NCI-H1436 treated with DMSO at 0.1 percent for 48 hours (cell line): ENCODE results near the gene CORO1C.

Source experiments
- DNase-seq: peaks from one replicate; lab custom pipeline; 2025; lab: John Stamatoyannopoulos, UW

The CORO1C gene

DNA sequence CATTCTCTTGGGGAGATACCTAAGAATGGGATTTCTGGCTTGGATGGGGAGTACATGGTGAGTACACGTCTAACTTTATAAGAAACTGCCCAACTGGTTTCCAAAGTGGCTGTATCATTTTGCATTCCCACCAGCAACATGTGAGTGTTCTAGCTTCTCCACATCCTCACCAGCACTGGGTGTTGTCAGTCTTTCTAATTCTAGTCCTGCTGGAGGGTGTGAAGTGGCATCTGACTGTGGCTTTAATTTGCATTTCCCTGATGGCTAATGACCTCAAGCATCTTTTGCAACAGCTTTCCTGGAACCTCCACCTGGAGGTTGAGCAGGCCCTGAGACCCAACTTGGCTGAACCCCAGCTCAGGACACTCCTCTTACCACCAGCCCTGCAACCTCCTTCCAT, 115.4 kb downstream of the CORO1C start:
- no peak for DNase-seq

DNA sequence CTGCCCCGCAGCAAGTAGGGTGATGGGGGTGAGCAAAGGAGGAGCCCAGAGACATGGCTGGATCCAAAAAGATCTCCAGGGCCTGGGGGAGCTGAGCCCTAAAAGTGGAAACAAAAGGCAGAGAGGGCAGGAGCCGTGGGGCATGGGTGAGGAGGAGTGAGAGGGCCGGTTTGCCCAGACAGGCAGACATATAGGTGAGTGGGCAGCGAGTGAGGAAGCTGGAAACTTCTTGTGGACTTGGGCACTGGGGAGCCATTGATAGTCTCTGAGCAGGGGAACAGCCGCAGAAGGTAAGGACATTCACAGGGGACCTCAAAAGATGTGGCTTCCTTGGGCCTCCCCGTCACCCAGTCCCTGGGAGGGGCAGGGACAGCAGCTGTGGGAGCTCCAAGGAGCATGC, 116.7 kb downstream of the CORO1C start:
- no peak for DNase-seq

DNA sequence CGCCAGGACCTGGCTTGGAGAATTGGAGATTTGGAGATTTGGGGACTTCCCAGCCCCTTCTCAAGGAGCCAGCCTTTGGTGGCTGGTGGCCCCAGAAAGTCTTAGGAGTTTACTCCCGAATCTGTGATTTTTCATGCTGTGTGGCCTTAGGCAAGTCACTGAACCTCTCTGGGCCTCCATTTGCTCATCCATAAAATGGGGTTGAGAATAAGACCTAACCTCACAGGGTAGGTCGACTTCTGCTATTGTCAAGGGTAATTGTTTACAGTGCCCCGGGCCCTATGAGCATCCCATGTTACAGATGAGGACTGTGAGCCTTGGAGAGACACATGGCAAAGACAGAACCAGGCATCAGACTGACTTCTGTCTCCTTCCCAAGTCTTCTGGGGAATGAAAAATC, 117.3 kb downstream of the CORO1C start:
- no peak for DNase-seq

DNA sequence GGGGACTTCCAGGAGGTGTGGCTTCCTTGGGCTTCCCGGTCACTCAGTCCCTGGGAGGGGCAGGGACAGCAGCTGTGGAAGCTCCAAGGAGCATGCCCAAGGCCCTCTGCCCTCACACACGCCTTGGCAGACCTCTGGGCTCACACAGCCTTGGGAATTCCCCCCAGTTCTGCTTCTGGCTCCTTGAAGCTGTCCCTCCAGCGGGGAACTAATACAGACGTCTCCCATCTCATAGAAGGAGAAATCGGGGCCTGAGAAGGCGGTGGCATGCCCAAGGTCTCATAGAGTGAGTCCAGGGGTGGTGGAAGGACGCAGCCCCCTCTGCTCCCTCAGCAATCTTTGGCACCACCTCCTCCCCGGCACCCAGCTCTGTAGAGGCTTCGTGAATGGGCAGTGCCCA, 117.8 kb downstream of the CORO1C start:
- DNase-seq = no peak

DNA sequence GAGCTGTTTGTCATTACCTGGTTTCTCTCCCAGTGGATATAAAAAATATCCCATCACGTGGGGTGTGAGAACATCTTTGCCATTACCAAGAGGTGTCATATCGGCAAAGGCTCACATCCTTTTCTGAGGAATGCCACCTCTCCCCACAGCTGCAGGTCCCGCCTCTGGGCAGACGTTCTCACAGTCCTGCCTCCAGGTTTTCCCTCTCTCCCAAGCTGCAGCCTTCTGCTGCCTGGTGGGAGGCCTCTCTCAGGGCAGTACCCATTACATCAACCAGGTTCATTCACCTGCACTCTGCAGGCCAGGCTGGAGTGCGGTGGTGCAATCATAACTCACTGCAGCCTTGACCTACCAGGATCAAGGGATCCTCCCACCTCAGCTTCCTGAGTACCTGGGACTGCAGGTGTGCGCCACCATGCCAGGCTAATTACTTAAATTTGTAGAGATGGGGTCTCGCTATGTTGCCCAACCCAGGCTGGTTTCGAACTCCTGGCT, 118.5 kb downstream of the CORO1C start:
- no peak for DNase-seq

DNA sequence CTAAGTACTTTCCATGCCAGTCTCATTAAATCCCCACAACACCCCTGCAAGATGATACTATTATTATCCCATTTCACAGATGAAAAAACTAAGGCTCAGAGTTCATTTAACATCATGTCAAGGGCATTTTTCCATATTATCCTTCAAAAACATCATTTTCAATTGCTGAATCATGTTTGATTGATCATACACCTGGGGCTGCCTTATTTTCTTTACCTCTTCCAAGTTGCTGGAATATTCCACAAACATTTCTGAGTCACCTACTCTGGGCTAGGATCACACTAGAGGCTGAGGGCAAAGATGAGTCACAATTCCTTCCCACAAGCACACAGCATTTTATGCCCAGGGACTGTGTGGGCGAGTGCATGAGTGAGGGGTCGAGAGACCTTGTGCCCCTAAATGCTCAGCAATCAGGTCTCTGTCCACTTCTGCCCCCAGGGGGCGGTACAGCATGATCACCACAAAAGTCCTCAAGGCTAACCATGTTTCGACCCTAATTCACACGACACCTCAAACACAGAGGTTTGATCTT, 119.4 kb downstream of the CORO1C start:
- DNase-seq = no peak

DNA sequence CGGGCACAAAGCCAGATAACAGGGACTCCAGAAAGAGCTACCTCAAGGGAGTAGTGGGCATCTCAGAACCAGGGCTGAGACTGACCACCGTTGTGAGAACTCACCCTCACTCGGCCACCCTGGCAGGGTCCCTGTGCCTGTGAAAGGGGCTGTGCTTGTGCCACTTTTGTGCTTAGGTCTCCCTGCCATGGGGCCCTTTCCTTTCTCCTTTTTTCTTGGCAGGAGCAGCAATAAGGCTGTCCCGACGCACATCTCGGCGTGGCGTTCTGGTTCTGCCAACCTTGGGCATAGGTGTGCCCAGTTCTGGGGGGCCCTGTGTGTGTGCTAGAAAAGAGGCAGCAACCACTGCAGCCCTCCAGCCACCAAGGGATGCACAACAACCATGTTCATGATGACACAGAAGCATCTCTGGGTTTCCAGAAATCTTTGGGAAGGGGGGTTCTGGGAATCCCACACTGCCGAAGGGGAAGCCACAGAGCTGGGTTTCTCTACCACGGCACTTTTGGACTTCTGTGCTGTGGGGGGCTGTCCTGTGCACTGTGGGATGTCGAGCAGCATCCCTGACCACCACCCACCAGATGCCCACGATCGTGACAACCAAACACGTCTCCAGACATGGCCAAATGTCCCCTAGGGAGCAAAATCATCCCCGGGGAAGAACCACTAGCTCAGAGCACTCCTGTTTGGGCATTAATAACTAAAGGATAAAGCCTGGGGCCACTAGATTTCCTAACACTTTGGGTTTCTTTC, 120.3 kb downstream of the CORO1C start:
- no peak for DNase-seq

DNA sequence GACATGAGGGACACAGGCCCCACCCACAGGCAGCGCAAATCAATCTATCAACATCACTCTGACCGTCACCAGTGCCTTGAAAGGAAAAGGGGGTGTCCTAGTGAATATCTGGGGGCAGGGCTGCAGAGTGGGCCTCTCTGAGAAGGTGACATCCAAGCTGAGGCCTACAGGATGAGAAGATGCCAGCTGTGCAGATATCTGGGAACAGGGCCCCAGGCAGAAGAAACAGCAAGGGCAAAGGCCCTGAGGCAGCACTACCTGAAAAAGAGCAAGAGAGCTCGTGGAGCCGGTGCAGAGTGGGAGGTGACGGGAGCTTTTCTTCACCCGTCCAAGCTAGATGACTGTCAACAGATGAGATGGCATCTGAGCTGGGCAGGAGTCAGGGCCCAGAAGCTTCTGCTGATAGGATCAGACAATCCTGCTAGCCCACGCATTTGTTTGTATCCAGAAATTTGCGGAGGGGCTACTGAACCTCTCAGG, 120.9 kb downstream of the CORO1C start:
- no peak for DNase-seq

DNA sequence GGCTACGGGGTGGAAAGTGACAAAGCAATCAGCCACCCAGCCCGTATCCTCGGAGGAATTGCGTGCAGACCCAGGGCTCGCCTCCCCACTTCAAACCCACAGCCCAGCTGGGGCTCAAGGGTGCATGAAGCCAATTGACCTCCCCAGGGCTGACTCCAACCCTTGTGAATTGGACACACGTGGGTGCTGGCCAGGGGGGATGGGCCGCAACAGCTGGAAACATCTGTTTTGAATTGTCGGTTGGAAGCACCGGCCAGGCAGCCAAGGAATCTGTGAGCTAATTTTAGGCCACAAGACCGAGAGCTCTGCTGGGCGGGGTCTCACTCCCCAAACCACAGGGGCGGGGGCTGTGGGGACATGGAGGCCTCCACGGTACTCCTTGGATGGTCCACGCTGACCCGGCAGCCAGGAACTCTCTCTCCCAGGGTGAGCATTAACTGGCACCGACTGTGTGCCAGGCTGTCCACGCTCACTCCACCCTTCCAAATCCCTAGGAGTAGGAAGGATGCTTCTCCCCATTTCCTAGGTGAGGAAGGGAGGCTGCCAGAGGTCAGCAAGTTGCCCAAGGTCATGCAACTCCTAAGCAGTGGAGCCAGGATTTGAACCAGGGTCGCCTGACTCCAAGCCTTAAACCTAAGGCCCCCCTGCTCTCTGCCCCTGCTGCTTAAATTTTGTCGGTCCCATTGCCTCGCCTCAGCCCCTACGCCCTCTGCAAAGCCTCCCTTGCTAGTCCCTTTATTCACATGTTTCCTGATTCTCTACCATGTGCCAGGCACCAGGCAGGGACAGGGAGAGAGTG, 121.6 kb downstream of the CORO1C start:
- no peak for DNase-seq

DNA sequence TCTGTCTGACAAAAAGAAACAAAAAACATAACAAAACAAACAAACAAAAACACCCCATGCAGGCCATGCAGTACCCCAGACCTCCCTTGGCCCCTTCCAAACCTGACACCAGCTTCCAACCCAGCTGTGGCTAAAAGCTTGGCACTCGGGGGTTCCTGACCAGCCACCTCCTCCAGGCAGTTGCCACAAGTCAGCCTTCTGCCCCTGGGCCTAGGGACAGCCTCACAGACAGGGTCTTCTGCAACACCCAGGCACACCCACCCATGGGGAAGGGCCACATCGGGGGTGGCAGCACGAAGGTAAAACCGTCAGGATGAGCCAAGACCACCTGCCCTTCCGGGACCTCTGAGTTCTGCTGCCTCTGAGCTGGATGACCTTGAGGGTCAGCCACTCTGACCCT, 122.7 kb downstream of the CORO1C start:
- DNase-seq = no peak

DNA sequence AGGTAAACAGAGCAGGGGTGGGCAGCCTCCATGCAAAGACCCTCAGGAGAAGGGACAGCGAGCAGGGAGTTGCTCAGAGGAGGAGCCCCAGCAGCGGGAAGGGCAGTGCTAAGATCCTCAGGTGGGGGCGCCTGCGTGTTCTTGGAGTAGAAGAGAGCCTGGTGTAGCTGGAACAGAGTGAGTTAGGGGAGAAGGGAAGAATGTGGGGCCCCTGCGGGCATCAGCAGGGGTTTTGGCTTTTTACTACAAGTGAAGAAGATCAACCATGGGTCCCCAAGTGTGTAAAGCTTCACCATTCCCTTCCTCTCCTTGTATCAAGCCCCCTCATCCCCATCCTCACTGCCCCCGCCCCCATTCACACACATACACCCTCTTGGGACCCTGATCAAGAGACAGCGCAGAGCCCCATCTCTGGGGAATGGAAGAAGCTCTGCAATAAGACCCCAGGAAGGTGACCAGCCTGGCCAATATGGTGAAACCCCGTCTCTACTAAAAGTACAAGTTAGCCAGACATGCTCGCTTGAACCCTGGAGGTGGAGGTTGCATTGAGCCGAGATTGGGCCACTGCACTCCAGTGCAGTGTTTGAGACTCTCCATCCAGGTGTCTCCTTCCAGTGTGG, 123.2 kb downstream of the CORO1C start:
- no peak for DNase-seq

DNA sequence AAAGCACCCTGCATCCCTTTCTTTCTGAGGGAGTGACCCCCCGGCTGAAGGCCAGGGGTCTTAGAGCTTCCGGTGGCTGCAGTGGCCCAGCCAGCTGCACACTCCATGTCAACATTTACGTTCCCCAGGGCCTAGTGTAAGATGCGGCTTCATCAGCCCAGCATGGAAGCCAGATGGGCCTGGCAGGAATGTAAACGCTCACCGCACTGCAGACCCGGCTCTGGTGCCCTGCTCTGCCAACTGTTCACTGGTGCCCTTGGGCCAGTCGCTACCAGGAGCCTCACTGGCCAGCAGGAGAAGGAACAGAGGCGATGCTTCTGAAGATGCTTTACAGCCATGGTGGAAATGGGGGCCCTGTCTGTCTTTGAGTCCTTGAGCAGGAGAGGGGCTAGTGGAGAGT, 124.8 kb downstream of the CORO1C start:
- DNase-seq = no peak

DNA sequence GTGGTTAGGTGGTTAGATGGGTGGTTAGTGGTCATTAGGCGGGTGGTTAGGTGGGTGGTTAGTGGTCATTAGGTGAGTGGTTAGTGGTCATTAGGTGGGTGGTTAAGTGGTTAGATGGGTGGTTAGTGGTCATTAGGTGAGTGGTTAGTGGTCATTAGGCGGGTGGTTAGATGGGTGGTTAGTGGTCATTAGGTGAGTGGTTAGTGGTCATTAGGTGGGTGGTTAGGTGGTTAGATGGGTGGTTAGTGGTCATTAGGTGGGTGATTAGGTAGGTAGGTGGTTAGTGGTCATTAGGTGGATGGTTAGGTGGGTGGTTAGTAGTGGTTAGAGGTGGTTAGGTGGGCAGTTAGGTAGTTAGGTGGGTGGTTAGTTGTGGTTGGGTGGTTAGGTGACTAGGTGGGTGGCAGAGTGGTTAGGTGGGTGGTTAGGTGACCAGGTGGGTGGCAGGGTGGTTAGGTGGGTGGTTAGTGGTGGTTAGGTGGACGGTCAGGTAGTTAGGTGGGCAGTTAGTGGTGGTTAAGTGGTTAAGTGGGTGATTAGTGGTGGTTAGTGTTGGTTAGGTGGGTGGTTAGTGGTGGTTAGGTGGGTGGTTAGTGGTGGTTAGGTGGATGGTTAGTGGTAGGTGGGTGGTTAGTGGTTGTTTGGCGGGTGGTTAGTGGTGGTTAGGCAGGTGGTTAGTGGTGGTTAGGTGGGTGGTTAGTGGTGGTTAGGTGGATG, 125.5 kb downstream of the CORO1C start:
- DNase-seq = no peak

DNA sequence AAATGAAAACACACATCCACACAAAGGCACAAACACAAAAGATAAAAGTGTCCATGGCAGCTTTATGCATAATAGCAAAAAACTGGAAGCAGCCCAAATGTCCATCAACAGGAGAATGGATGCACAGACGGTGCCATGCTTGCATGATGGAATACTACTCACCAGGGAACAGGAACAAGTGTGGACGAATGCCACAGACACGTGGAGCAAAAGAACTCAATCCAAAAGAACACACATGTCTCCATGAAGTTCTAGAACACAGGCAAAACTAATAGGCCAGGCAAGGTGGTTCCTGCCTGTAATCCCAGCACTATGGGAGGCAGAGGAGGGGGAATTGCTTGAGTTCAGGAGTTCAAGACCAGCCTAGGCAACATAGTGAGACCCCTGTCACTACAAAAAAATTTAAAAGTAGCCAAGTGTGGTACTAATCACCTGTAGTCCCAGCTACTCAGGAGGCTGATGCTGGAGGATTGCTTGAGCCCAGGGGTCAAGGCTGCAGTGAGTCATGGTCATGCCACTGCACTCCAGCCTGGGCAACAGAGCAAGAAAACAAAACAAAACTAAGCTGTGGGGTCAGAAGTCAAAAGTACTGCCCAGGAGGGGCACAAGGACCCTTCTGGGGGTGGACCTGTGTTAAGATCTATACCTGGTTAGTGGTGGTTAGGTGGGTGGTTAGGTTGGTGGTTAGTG, 126.2 kb downstream of the CORO1C start:
- DNase-seq = no peak

DNA sequence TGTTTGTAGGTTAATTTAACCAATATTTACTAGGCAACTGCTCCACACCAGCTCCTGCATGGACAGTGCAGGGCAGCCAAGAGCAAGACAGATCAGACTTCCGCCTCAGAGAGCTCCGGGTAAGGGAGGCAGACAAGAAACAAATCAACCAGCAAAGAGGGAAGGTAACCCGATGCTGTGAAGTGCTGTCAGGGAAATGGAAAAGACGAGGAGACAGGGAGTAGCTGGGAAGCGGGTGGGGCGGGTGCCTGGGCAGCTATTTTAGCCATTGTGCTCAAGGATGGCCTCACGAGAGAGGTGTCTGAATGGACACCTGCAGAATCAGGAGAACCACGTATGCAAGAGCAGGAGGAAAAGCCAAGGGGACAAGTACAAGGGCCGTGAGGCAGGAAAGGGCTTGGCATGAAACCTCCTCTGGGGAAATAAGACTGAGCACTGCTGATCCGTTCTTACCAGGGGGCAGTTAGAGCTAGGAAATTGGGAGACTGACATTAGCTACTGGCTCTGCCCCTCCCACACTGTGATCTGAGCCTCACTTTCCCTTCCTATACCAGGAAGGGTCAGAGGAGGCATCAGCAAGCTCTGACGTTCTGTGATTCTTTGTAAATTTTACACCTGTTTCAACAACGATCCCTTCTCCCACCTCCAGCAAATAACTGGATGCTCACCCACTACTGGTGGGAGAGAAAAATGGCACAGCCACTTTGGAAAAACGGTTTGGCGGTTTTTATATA, 126.9 kb downstream of the CORO1C start:
- no peak for DNase-seq

DNA sequence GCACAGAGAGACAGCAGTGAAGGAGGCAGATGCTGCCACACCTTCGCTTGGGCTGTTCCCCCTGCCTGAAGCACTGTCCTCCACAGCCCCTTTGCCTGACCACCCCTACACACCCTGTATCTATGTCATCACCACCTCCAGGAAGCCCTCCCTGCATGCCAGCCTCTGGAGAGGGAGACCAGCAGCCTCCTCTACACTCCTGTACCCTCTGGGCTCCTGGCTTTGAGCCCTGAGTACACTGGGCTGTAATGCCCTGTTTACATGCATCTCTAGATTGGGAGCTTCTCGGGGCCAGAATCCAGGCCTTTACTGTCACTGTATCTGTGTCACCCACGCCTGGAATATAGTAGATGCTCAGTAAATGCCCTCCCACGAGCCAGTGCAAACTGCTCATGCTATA, 127.6 kb downstream of the CORO1C start:
- no peak for DNase-seq

DNA sequence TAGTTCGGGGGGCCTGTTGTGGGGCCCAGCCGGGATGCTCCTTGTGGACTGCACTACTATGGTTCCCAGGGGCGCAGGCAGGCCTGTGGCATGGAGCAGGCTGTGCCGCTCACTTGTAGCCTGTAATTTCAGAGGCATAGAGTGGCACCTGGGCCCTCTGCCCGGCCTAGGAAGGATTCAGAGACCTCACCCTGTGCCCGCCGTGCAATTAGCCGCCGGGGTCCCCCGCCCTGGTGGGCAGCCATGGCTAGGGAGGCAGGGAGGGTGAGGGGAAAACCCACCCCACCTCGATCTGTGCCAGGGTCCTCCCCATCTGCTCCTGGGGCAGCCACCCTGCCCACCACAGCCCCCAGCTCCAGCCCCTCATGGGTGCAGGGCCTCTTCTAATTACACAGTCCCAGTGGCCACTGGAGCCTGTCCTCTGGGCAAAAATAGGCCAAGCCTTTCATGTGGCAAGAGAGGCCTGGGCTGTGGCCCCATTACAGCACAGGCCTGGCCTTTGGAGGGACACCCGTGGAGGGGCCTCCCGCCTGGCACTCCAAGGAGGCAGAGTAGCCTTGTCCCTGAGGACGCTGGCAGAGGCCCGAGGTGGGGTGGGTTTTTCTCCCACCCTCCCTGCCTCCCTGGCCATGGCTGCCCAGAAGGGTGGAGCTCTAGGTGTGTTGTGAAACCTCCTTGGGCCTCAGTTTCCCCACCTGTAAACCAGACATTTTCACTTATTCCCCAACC, 128.2 kb downstream of the CORO1C start:
- DNase-seq = no peak

DNA sequence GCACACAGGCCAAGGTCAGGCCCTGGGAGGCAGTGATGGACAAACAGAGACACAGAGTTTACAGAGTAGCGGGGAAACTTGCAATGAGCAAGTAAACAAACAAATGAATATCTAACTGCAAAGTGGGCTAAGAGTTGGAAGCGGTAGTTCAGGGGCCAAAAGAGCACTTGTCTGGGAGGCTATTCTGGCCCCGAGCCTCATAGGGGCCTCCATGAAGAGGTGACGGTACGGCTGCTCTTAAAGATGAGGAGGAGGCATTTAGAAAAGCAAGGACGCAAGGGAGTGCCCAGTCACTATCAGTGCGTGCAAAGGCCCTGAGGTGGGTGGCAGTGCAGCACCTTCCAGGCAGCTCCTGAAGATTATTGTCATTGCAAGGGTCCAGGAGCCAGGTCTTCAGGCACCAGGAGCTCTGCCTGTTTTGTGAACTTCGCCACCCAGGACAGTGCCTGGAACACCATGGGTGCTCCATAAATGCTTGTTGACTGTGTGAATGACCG, 129.1 kb downstream of the CORO1C start:
- DNase-seq = no peak

DNA sequence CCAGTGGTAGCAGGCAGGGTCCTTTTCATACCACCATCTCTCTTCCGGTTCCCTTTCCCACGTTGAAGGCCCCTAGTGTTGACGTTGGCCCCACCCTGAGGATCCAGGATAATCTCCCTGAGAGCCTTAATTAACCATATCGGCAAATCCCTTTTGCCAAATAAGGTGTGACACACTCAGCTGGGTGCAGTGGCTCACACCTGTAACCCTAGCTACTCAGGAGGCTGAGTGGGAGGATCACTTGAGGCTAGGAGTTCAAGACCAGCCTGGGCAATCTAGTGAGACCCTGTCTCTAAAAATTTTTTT, 130.7 kb downstream of the CORO1C start:
- DNase-seq = no peak
